Measurements from ENCODE around the gene PLCZ1.

- TF ChIP-seq, protein P1, sequence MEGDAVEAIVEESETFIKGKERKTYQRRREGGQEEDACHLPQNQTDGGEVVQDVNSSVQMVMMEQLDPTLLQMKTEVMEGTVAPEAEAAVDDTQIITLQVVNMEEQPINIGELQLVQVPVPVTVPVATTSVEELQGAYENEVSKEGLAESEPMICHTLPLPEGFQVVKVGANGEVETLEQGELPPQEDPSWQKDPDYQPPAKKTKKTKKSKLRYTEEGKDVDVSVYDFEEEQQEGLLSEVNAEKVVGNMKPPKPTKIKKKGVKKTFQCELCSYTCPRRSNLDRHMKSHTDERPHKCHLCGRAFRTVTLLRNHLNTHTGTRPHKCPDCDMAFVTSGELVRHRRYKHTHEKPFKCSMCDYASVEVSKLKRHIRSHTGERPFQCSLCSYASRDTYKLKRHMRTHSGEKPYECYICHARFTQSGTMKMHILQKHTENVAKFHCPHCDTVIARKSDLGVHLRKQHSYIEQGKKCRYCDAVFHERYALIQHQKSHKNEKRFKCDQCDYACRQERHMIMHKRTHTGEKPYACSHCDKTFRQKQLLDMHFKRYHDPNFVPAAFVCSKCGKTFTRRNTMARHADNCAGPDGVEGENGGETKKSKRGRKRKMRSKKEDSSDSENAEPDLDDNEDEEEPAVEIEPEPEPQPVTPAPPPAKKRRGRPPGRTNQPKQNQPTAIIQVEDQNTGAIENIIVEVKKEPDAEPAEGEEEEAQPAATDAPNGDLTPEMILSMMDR (IDR thresholded peaks at IDR 0.05): no peak
- no peak for TF ChIP-seq POLR2A (IDR thresholded peaks at IDR 0.05)
Observed at GRCh38 chr12:18737819-18738218, at the start of gene PLCZ1, which contains the start of gene CAPZA3.

Measured in adrenal gland (tissue), 5 donors.